Large intestine (tissue), 3 donors: ENCODE measurements around the gene HIPK1. TPM values are rescaled to one million over a fixed set of nuclear protein-coding genes. Genes with fewer than 3 reads are reported as not detected.

Experiments
- DNase-seq, 2 donors: peaks; one replicate each; pipeline versions ENCODE4 v3.0.0 to v3.0.0-alpha.2; 2013
- H3K27ac ChIP-seq: one replicate; pipeline ENCODE4 v1.5.1; 2013; ENCODE audit warnings: low read length
- H3K27me3 ChIP-seq: 2 replicates; pipeline ENCODE4 v1.6.1; 2013; ENCODE audit warnings: low read length; ENCODE audit not compliant: control insufficient read depth, insufficient read depth
- H3K36me3 ChIP-seq: 2 replicates; pipeline ENCODE4 v1.6.1; 2013; ENCODE audit warnings: low read length; ENCODE audit not compliant: control insufficient read depth, insufficient read depth
- H3K4me1 ChIP-seq: one replicate; pipeline ENCODE4 v1.6.1; 2013; ENCODE audit warnings: low read length; ENCODE audit not compliant: control insufficient read depth, insufficient read depth
- H3K4me3 ChIP-seq: one replicate; pipeline ENCODE4 v1.5.1; 2013; ENCODE audit warnings: low read length
- H3K9me3 ChIP-seq: one replicate; pipeline ENCODE4 v1.6.1; 2013; ENCODE audit warnings: mild to moderate bottlenecking, low read depth, low read length, moderate library complexity; ENCODE audit not compliant: control insufficient read depth
- whole genome bisulfite sequencing: methylation state at CpG from one replicate; pipeline ENCODE4 v1.1.5; 2013; ENCODE audit warnings: low lambda C conversion rate; ENCODE audit not compliant: insufficient coverage; 5-methylcytosine and 5-hydroxymethylcytosine counted together
- polyA plus RNA-seq: library from polyadenylated mRNA; unstranded; fragments of 120-200 nt; gene quantifications from one replicate; pipeline ENCODE4 v1.2.1, GENCODE V29; 2013

Gene HIPK1
- polyA plus RNA-seq, 1 donor: 31.5 TPM

- WGBS: 100% methylated on average over 1 of the region's 5 CpGs
- no peaks in the 10 kb centered on the region for H3K36me3 ChIP-seq
Observed at GRCh38 chr1:114025609-114026401, 96.7 kb downstream of the HIPK1 start.

GRCh38 chr1:114026797-114027196 is 97.7 kb downstream of the HIPK1 start:
- Histone ChIP-seq H3K27me3 (no peaks in the 10 kb centered on the region), H3K4me1 (no peaks in the 10 kb centered on the region), H3K4me3 (no peak overlapping the region), H3K36me3 (no peaks in the 10 kb centered on the region), H3K9me3 (no peaks in the 10 kb centered on the region), H3K27ac (no peak overlapping the region)
- DNase-seq: no peak
- WGBS: 94% methylated on average over 3 of the region's 6 CpGs

More at GRCh38 chr1:114025609-114026401, 96.7 kb downstream of the HIPK1 start:
- Histone ChIP-seq H3K4me3 (no peak overlapping the region), H3K27me3 (no peaks in the 10 kb centered on the region), H3K4me1 (peaks cover 3% of the 10 kb centered on the region), H3K27ac (no peak overlapping the region), H3K9me3 (no peaks in the 10 kb centered on the region)
- DNase-seq: no peak

Other genes starting within 250 kb of the HIPK1 start
- 9.6 TPM for gene PHTF1, start 169.8 kb upstream of the HIPK1 start, polyA plus RNA-seq
- 17.2 TPM for gene RSBN1, start 116.8 kb upstream of the HIPK1 start, polyA plus RNA-seq
- 3.6 TPM for gene PTPN22, start 57.6 kb upstream of the HIPK1 start, polyA plus RNA-seq
- 22.8 TPM for gene BCL2L15, start 41.7 kb upstream of the HIPK1 start, polyA plus RNA-seq
- gene AP4B1, start 24.5 kb upstream of the HIPK1 start, polyA plus RNA-seq: 39.6 TPM
- gene DCLRE1B, start 24.0 kb upstream of the HIPK1 start, polyA plus RNA-seq: 6.5 TPM
- 54.9 TPM for gene OLFML3, start 50.1 kb downstream of the HIPK1 start, polyA plus RNA-seq
- gene SYT6, start 224.5 kb downstream of the HIPK1 start, polyA plus RNA-seq: 0.76 TPM